ENCODE data around the gene TMEM125.

Gene TMEM125

DNA sequence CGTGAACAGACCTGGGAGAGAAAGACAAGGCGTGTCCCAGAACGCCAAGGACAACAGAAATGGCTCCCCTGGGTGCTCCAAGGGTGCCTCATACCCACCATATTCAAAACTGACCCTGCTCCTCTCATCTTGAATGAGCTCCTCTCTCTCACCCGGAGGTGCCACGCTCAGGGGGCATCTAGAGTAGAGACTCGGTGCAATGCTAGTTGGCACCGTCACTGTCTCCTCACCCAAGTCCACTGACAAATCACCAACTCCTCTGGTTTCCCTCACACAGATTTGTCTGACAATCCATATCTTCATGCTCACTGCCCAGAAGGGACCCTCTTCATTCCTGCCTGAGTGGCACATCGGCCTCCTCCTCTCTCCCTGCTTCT, 5.0 kb downstream of the TMEM125 start:
- no peak for FAIRE-seq

DNA sequence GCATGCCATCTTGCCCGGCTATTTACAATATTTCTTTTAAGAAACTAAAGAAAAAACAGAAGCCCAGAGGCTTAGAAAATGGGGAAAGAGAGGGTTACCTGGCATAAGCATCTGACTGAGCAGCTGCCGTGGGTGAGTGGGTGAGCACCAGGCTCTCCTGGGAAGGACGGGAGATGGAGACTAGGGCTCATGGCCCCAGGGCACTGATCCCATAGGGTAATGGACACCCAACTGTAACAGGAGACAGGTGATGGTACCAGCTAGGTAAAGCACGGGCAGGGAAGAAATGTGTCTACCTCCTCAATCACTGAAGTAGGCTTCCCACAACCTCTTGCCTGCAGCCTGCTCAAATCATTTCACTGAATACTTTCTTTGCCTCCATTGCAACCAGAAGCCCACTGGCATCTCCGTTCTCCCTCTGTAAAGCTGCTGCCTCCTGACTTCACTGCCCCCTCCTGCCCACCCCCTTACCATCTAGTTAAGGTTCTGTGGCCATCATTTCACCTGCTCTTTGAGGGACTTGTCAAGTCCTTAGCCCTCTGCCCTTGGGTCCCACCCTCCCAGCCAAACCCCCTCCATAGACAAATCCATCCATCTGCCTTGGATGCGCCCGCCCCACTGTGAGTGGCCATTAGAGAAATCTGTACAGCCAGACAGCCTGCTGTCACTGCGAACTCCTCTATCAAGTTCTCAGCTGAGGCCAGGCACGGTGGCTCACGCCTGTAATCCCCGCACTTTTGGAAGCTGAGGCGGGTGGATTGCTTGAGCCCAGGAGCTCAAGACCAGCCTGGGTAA, 6.2 kb downstream of the TMEM125 start:
- no peak for FAIRE-seq

DNA sequence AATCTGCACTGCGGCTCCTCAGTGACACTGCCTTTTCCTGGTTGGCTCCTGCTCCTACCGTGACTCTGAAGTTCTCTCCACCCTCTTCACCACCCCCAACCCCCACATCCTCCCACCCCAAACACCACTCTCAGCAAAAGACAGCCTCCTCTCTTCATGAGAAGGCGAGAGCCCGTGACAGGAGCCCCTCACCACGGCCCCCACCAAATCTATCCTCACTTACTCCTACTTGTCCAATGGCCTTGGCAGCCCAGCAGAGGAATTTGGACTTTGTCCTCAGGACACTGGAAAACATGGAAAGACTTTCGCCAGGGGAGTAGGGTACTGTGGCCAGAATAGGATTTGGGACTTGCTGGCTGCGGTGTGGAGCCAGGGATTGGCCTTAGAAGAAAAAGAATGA, 6.9 kb downstream of the TMEM125 start:
- FAIRE-seq = no peak

DNA sequence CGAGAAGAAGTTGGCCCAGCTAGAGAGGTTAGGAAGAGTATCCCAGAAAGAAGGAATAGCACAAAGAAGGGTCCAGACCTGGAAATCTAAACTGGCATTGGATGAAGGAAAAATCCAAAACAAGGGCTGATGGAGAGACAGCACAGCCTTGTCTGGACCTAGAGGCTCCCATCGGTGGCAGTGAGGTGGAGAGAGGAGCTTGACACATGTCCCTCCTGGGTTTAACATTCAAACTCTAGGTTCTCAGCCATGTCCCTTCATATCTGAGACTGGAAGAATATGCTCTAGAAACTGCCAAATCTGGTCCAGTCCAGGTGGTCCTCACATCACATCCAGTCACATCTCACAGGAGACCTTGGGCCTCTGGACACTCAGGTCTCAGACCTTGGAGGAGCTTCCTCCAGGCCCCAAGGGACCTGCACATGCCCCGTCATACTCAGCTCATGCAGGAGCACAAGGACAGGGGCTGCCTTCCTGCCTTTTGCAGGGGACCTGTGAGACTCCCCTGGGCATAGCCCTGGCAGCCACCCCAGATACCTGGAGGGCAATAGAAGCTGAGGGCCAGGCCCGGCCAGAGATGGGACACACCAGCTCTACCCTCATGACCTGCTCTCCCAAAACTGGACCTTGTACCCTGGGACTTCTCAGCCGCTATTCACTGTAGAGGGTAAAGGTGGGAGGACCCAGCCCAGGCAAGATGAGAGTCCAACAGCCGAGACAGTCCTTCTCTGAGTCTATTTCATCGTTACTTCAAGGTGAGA, 7.5 kb downstream of the TMEM125 start:
- FAIRE-seq = no peak

DNA sequence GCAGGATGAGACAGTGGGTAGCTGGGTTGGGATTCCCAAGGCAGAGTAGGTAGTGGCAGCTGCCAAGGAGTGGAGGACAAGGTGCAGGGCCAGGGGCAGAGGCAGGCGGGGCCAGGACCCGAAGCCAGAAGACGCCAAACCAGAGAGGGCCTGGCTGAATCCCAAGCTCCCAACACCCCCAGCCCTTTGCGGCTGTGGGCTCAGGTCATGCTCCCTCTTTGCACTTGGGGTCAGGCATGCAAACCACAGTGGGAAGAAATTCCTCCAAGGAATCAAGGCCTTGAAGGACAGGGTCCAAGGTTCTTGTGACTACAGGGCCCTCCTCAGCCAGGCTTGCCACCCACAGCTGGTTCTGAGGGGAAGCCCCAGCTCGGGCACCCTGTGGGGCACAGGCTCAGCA, 9.4 kb downstream of the TMEM125 start:
- no peak for FAIRE-seq

DNA sequence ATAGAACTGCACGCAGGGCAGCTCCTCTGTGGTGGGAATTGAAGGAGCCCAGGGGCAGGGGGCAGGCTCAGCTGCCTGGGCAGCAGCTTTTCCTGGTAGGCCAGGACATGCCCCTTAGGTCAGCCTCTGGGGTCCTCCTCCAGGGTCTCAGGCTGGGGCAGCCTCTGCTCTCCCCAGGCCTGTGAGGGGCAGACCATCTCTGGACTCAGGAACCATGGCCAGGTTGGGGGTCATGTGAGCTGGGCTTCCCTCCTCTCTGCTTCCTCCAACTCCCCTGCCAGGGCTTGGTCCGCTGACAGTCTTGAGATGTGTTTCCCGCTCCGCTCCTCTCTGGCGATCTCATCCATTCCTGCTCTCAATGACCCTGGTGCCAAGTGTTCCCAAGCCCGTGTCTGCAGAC, 9.9 kb downstream of the TMEM125 start:
- no peak for FAIRE-seq

DNA sequence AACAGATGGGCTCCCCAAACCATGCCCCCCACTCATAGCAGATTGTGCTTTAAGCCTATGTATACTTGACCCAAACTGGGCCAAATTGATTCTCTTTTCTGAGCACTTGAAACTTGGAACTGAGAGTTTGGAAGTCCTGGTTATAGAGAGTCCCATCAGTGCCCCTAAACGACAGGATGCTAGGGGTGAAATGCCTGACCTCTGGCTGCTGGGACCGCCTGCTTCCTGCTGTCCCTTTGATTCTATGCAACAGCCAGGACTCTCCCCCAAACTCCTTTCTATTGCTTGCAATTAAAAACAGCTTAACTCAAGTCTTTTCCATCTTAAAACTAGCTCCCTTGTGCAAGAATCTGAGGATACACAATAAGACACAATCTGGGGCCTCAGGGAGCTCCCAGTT, 10.9 kb downstream of the TMEM125 start:
- no peak for FAIRE-seq

DNA sequence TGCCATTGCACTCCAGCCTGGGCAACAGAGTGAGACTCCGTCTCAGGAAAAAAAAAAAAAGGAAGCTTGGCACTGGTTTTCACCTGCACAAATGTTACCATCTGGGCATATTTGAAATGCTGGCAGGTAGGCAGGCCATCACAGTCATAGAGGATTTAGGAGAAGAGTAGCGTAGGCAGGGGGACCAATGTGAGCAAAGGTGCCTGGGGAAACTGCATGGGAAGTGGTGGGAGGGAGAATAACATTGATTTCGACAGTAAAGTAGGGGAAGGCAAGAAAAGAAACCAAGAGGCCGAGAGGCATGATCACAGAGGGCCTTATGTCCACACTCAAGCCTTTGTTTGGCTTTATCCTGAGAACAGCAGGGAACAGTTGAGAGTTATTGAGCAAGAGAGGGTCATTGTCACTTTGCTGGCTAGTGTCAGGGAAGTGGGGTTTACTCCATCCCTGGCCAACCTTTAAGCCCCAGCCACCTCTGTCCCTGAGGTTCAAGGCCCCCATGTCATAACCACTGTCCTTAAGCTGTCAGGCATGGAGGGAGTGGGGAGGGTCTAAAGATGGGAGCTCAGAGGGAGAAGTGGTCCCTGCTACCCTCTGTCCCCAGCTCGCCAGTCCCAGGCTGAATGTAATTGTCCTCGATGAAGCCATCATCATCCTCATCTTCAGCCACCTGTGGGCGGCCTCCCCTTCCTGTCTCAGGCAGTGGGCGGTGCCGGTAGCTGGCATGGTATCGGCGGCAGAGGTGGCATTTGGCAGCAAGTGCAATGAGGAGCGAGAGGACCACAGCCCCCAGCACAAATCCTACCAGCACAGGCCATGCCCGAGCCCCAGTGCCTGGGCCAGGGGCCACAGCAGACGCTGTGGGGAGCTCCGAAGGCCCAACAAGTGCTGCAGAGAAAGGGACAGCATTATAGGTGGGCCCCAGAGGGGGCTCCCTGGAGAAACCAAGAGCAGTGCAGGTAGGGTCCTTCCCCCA, 12.7 kb downstream of the TMEM125 start:
- FAIRE-seq = no peak

DNA sequence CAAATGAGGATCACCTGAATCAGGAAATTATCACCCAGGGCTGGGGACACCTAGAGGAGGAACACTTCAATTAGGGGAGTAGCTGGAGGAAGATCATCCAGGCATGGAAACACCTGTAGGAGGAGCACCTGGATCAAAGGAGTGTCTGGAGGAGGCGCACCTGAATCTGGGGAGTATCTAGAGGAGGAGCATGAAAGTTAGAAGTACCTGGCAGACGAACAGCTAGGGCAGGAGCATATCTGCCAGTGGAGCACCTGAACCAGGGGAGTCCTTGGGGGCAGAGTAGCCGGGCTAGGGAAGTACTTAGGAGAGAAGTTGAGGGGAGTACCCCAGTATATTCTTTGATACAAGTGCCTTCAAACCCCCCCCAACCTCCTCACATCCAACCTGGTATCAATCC, 14.3 kb downstream of the TMEM125 start:
- no peak for FAIRE-seq

DNA sequence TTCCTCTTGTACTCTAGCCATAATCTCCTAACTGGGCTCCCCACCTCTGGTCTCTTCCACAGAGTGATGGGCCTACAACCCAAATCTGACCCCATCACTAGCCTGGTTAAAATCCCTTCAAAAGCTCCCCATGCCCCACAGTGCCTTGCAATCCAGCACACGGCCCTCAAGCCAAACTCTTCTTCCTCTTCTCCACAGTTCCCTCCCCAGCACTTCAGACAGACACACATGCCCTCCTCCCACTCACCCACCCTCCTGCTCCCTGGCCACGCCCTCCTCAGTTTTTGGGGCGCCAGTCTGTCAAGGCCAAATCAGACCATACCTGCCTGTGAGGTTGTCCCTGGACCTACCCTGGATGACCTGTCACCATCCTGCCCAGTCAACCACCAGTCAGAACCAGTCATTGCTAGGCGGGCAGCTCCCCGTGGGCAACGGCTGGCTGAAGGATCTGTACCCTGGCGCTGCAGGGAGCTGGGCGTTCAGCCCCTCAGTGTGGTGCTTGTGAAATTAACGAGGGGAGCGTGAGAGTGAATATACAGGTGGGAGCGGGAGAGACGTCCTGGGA, 14.8 kb downstream of the TMEM125 start:
- FAIRE-seq = no peak

DNA sequence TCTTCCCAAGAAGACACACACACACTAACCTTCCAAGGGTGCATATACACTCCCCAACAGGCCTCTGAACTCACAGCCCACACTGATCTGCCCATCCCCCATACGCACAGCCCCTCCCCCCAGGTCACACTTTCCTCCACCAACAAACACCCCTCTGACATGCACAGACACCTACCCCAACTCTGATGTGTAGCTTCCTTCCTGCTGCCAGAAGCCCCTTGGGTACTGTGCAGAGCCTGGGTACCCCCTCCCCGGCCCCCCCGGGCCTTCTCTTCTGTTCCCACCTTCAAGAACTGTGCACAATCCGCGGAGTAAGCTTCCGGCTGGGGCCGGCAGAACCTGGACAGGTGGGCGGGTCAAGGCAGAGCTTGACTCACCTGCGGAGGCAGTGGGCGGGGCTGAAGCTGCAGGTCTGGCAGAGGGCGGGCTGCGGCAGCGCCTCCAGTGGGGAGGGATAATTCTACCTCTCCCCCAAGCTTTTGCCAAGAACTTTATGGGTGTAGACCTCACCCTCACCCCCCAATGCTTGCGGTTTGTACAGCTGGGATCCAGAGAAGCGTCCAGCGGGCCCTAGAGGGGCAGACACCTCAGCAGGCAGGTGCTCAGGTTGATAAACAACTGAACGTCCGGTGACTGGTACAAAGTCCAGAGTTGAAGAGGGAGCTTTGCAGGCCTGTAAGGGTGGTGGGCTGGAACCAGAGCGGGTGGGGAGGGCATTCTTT, 15.6 kb downstream of the TMEM125 start, which contains the start of gene C1orf210:
C1orf210 (minus strand) TSS at position 313 of the 722 bp plus-strand sequence. CDS start 2,311 bp downstream, outside the sequence.
- no peak for FAIRE-seq

DNA sequence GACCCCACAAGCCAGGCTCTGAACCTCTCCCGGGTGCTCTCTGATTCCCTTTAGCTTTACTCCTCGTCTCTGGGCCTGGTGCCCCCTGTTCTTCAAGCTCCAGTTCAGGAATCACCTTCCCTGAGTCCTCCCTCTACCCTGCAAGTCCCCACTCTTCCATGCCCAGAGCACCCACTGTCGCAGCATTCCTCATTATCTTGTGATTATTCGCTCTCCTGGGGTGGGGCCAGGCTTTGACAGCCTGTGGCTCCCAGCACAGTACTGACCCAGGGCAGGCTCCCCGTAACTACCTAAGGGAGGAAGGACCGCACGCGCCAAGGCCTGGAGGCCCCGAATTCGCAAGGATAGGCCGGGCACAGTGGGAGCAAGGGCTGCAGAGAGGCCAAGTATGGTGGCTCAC, 16.3 kb downstream of the TMEM125 start:
- no peak for FAIRE-seq

DNA sequence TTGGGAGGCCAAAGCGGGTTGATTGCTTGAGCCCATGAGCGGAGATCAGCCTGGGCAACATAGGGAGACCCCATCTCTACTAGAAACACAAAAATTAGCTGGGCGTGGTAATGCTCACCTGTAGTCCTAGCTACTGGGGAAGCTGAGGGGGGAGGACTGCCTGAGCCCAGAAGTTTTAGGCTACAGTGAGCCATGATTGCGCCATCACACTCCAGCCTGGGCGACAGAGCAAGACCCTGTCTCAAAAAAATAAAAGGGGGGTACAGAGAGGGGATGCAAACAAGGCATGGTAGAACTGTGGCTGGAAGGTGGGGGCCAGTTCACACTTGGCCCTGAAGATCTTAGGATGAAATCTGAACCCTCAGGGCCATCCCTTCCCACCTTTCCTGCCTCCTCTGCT, 16.8 kb downstream of the TMEM125 start:
- FAIRE-seq = no peak

DNA sequence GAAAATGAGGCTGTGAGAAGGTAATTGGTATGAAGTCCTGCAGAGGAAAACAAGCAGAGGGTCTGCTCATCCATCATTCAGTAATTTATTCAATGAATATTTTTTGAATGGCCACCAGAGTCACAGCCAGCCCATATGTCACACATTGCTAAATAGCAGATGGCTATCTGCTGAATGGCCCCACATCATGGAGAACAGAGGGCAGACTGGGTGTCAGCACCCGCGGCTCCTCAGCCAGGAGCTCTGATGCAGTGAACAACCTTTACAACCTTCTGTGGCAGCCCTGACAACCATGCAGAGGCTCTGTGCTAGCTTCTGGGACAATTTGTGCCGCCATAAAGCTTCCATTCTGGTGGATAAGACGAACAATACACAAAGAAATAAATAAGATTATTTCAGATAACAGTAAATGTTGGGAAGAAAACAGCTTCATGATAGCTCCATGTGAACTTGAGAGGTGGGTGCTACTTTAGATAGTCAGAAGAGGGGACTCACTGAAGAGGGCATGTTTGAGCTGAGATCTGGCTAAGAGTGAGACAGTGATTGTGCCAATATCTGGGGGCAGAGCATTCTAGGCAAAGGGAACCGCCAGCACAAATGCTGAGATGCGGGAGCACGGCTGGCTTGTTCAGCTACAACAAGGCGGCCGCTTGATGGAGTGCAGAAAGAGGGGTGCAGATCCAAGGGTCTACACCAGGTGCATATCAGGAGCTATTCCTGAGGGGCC, 18.4 kb downstream of the TMEM125 start:
- no peak for FAIRE-seq

DNA sequence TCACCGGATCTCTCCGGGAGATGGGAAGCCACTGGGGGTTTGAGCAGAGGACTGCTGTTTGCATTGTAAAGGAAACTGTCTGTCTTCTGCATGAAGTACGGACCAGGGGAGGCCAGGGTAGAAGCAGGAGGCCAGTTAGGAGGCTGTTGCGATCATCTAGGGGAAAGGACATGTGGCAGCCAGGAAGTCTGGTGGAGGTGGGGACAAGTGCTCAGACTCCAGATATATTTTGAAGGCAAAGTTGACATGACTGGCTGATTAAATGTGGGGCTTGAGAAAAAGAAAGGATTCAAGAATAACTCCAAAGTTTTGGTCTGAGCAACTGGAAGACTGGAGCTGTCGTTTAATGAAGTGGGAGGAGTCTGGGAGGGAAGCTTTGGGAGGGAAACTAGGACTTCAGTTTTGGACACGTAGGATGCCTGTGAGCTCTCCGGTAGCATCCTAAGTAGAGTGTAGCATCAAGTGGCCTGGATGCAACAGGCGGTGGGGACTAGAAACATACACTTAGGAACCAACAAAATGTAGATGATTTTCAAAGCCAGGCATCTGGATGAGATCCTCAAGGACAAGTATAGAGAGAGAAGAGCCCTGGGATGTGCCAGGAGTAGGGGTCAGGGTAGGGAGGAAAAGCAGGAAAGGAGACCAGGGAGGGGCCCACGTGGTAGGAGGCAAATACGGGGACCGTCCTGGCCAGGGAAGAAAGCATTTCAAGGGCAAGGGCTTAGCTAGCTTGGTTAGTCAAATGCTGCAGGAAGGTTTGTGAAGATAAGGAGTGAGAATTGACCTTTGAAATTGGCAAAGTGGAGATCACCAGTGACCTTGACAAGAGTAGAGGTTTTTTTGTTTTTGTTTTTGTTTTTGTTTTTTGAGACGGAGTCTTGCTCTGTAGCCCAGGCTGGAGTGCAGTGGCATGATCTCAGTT, 19.3 kb downstream of the TMEM125 start:
- FAIRE-seq = no peak

DNA sequence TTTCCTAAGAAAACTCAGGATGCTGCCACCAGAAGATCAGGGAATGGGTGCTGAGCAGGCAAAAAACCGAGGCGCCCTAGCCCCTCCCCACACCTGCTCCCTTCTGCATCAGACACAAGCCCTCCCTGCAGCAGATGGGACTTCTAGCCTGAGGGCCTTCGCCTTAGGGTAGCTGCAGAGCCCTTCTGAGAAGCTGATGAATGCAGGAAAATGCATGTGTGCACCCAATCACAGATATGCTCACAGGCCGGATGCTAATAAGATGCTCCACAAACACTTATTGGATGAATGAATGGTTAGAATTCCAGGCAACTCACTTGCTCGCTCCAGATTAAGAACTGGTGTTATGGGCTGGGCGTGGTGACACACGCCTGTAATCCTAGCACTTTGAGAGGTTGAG, 22.4 kb downstream of the TMEM125 start:
- FAIRE-seq = no peak

DNA sequence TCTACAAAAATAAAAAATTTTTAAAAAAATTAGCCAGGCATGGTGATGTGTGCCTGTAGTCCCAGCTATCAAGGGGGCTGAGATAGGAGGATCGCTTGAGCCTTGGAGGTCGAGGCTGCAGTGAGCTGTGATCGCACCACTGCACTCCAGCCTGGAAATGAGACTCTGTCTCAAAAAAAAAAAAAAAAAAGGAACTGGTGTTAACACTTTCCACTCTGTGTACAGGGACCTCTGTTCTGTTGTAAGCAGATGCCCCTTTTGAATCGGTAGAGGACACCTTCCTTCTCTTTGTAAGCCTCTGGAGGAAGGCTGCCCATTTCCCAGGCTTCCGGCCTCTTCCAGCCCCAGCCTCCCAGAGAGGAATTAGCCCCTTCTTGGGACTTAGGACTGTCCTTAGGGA, 22.9 kb downstream of the TMEM125 start:
- no peak for FAIRE-seq

DNA sequence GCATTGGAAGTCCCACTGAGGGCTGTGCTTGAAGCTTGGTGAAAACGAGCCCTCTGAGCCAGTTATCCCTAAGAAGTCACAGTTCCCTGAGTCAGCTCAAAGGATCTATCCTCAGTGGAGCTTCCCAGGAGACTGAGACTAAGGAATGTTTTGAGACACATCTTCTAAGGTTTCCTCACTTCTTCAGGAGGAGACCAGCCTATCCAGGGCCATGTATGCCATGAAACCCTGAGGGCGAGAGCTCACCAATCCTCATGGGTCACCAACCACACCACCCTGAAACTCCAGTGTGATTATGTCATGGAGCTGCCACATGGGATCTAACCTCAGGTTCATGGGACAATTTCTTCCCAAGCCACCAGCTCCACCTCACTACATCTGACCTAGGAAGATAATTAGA, 23.4 kb downstream of the TMEM125 start:
- no peak for FAIRE-seq

DNA sequence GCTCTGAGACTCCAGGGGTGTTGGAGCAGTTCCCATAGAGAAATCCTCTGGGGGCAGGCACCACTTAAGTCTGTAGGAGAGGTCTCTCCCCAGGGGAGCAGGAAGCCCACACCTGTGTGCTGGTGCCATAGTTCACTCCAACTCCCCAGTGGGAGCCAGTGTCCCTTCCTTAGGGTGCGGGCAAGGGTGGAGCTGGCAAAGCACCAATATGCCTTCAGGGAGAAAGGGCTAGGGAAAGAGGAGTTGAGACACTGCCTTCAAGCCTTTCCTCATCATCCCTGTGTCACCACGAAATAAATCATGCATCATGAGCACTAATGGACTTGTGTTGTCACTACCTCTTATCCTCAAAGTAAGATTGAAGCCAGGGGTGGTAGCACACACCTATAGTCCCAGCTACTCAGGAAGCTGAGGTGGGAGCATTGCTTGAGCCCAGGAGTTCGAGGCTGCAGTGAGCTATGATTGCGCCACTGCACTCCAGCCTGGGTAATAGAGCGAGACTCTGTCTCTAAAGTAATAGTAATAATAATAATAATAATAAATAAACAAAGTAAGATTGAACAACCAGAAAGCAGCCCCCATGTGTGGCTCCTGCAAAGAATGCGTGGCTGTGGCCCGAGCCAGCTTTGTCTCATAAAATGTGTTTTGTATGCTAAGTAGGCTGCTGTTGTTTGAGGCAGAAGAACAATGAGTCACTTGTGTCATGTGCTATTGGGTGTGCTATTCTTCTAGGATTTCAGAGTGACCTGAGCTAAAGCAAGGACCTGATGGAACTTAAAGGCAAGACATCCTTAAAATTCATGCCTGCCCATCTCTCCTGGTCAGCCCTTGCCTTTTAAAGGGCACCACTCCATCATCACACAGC, 24.3 kb downstream of the TMEM125 start:
- FAIRE-seq = no peak
